Measurements from ENCODE around the gene RPL15.

GRCh38 chr3:23934253-23934652, 17.3 kb downstream of the RPL15 start:
- TF ChIP-seq CTCF (IDR thresholded peaks at IDR 0.05; ENCODE audit: insufficient read depth, low read depth, low read length) = no peak
- TF ChIP-seq EZH2 (IDR thresholded peaks at IDR 0.05; ENCODE audit: insufficient read depth, low read length) = no peak

Measured in astrocyte (in vitro differentiated cells and primary cell).